HG03558 (cell line): ENCODE measurements around the gene UBL4A.

Experiments used
- ATAC-seq: cut with Tn5 transposase; IDR thresholded peaks from one replicate; pipeline ENCODE4 v1.9.1; 2021; ENCODE audit warnings: moderate number of reproducible peaks; ENCODE audit not compliant: unreplicated experiment; ENCODE audit errors: extremely low read depth

The UBL4A gene

GRCh38 chrX:154484255-154485149, 1.9 kb downstream of the UBL4A start:
- ATAC-seq: no peak

GRCh38 chrX:154483325-154483724, 3.1 kb downstream of the UBL4A start:
- no peak for ATAC-seq

- no peak for ATAC-seq
Observed at GRCh38 chrX:154482786-154483185, 3.6 kb downstream of the UBL4A start.

GRCh38 chrX:154481911-154482601, 4.4 kb downstream of the UBL4A start:
- ATAC-seq: no peak

GRCh38 chrX:154481195-154481594, 5.2 kb downstream of the UBL4A start:
- ATAC-seq: no peak

- peak; percentile 66 for ATAC-seq
Observed at GRCh38 chrX:154478728-154479622, 7.4 kb downstream of the UBL4A start, which contains the start of gene LAGE3. Gene LAGE3 (minus strand): TSS chrX:154479281. CDS start chrX:154478915, 366 bp downstream.

GRCh38 chrX:154477891-154478477, 8.4 kb downstream of the UBL4A start:
- no peak for ATAC-seq

- no peak for ATAC-seq
Observed at GRCh38 chrX:154476821-154477220, 9.6 kb downstream of the UBL4A start.

GRCh38 chrX:154473683-154474082, 12.7 kb downstream of the UBL4A start:
- ATAC-seq: no peak

GRCh38 chrX:154472685-154473632, 13.5 kb downstream of the UBL4A start:
- ATAC-seq: no peak

GRCh38 chrX:154471839-154472684, 14.4 kb downstream of the UBL4A start:
- ATAC-seq: no peak

GRCh38 chrX:154470914-154471568, 15.4 kb downstream of the UBL4A start:
- ATAC-seq: no peak

- ATAC-seq: no peak
Observed at GRCh38 chrX:154470434-154470833, 16.0 kb downstream of the UBL4A start.

- no peak for ATAC-seq
Observed at GRCh38 chrX:154469880-154470279, 16.5 kb downstream of the UBL4A start.

- no peak for ATAC-seq
Observed at GRCh38 chrX:154469114-154469513, 17.3 kb downstream of the UBL4A start.

- no peak for ATAC-seq
Observed at GRCh38 chrX:154468217-154468616, 18.2 kb downstream of the UBL4A start.

- ATAC-seq: no peak
Observed at GRCh38 chrX:154467556-154467955, 18.9 kb downstream of the UBL4A start.

GRCh38 chrX:154466907-154467306, 19.5 kb downstream of the UBL4A start:
- no peak for ATAC-seq
